Measurements from ENCODE around the gene DRAM2. TPM values are rescaled to one million over a fixed set of nuclear protein-coding genes. Genes with fewer than 3 reads are reported as not detected.

Gene DRAM2
- total and polyA plus RNA-seq, 9 of the 15 experiments (the other 6 are each of a cell fraction or from before 2014, with no cell fraction given) = 29.0 to 161 (median 53.5) TPM

DNA sequence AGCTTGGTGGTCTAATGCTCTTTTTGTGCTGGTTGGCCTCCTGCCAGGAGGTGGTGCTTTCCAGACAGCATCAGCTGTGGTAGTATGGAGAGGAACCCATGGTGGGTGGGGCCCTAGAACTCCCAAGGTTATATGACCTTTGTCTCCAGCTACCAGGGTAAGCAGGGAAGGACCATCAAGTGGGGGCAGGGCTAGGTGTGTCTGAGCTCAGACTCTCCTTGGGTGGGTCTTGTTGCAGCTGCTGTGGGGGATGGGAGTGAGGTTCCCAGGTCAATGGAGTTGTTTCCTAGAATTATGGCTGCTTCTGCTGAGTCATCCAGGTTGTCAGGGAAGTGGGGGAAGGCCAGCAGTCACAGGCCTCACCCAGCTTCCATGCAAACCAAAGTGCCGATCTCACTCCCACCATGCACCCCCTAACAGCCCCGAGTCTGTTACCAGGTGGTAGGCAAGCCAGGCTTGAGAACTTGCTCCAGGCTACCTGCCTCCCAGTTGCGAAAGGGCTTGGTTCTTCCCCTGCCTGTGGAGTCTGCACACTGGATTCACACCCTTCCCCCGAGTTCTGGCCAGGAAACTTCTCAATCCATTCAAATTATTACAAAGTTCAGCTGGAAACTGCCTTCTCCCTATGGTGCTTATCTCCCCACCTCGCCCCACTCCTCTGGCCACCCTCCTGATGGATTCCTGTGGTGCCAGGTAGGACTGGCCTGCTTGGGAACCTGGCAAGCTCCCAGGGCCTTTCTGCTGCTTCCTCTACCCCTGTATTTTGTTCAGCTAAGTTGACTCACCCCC lies 37.8 kb downstream of the DRAM2 start (continued):
- TF ChIP-seq, protein P1, sequence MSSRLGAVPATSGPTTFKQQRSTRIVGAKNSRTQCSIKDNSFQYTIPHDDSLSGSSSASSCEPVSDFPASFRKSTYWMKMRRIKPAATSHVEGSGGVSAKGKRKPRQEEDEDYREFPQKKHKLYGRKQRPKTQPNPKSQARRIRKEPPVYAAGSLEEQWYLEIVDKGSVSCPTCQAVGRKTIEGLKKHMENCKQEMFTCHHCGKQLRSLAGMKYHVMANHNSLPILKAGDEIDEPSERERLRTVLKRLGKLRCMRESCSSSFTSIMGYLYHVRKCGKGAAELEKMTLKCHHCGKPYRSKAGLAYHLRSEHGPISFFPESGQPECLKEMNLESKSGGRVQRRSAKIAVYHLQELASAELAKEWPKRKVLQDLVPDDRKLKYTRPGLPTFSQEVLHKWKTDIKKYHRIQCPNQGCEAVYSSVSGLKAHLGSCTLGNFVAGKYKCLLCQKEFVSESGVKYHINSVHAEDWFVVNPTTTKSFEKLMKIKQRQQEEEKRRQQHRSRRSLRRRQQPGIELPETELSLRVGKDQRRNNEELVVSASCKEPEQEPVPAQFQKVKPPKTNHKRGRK (tag; IDR thresholded peaks at IDR 0.05) = no peak
- TF ChIP-seq ZNF780A (CRISPR knock-in tag; IDR thresholded peaks at IDR 0.05) (no peak), MIER1 (IDR thresholded peaks at IDR 0.05; ENCODE audit: low read depth) (no peak), MXI1 (IDR thresholded peaks at IDR 0.05; ENCODE audit: low read depth, low read length) (no peak), SLC30A9 (CRISPR knock-in tag; IDR thresholded peaks at IDR 0.05) (no peak), NRF1 (conservative IDR thresholded peaks at IDR 0.05 in 1 of 2, IDR thresholded peaks at IDR 0.05 in 1 of 2) (no peak; a peak in 1 of 4 replicates), SMAD2 (IDR thresholded peaks at IDR 0.05; ENCODE audit: low read depth, low read length) (no peak), NR4A1 (CRISPR knock-in tag; IDR thresholded peaks at IDR 0.05) (no peak), NR4A1 (tag; IDR thresholded peaks at IDR 0.05) (peak; percentile 53; the same call in 1 of the 2 replicates), RHOXF2B (CRISPR knock-in tag; conservative IDR thresholded peaks at IDR 0.05) (no peak), KDM4B (IDR thresholded peaks at IDR 0.05; ENCODE audit: borderline replicate concordance in 2 of 2, low read depth in 1 of 2) (no peak), CREBBP (IDR thresholded peaks at IDR 0.05; ENCODE audit: low read depth, low read length) (no peak), MCM7 (IDR thresholded peaks at IDR 0.05) (no peak), NUFIP1 (IDR thresholded peaks at IDR 0.05; ENCODE audit: partially characterized antibody) (no peak), SMARCC2 (IDR thresholded peaks at IDR 0.05; ENCODE audit: low read depth) (peak; percentile 34; the same call in 1 of the 2 replicates), HMG20B (CRISPR knock-in tag; IDR thresholded peaks at IDR 0.05) (no peak), HNRNPH1 (optimal IDR thresholded peaks at IDR 0.05; ENCODE audit: low read depth, low read length) (no peak), SMAD1 (IDR thresholded peaks at IDR 0.05; ENCODE audit: low read depth, low read length, partially characterized antibody) (no peak)
- TF ChIP-seq, protein P2, sequence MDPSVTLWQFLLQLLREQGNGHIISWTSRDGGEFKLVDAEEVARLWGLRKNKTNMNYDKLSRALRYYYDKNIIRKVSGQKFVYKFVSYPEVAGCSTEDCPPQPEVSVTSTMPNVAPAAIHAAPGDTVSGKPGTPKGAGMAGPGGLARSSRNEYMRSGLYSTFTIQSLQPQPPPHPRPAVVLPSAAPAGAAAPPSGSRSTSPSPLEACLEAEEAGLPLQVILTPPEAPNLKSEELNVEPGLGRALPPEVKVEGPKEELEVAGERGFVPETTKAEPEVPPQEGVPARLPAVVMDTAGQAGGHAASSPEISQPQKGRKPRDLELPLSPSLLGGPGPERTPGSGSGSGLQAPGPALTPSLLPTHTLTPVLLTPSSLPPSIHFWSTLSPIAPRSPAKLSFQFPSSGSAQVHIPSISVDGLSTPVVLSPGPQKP (CRISPR knock-in tag; IDR thresholded peaks at IDR 0.05) = no peak
- TF ChIP-seq, protein P3, sequence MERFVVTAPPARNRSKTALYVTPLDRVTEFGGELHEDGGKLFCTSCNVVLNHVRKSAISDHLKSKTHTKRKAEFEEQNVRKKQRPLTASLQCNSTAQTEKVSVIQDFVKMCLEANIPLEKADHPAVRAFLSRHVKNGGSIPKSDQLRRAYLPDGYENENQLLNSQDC (CRISPR knock-in tag; IDR thresholded peaks at IDR 0.05) = no peak
- TF ChIP-seq, protein P4, sequence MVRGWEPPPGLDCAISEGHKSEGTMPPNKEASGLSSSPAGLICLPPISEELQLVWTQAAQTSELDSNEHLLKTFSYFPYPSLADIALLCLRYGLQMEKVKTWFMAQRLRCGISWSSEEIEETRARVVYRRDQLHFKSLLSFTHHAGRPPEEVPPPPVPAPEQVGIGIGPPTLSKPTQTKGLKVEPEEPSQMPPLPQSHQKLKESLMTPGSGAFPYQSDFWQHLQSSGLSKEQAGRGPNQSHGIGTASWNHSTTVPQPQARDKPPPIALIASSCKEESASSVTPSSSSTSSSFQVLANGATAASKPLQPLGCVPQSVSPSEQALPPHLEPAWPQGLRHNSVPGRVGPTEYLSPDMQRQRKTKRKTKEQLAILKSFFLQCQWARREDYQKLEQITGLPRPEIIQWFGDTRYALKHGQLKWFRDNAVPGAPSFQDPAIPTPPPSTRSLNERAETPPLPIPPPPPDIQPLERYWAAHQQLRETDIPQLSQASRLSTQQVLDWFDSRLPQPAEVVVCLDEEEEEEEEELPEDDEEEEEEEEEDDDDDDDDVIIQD (CRISPR knock-in tag; IDR thresholded peaks at IDR 0.05) = no peak
- TF ChIP-seq, protein P5, sequence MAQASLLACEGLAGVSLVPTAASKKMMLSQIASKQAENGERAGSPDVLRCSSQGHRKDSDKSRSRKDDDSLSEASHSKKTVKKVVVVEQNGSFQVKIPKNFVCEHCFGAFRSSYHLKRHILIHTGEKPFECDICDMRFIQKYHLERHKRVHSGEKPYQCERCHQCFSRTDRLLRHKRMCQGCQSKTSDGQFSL (CRISPR knock-in tag; IDR thresholded peaks at IDR 0.05) = no peak
- TF ChIP-seq, protein P5 (tag; IDR thresholded peaks at IDR 0.05) = no peak

Data from K562 (cell line).